Stomach smooth muscle (tissue), 2 donors: ENCODE results near the gene KLHL35.

Experiments
- H3K27ac ChIP-seq: one replicate; pipeline ENCODE4 v1.7.0; 2013; ENCODE audit warnings: mild to moderate bottlenecking, low read length, inconsistent platforms
- H3K27me3 ChIP-seq, 2 donors: one replicate each; pipeline ENCODE4 v1.7.0; 2013; ENCODE audit warnings: low read length in 2 of 2; ENCODE audit not compliant: insufficient read depth in 2 of 2, control insufficient read depth in 1 of 2
- H3K36me3 ChIP-seq, 2 donors: one replicate each; pipeline ENCODE4 v1.7.0; 2013; ENCODE audit warnings: low read length in 2 of 2; ENCODE audit not compliant: control insufficient read depth in 2 of 2, insufficient read depth in 2 of 2
- H3K4me1 ChIP-seq: one replicate; pipeline ENCODE4 v1.7.0; 2013; ENCODE audit warnings: low read length; ENCODE audit not compliant: control insufficient read depth, insufficient read depth
- H3K4me3 ChIP-seq, 2 donors: one replicate each; pipeline ENCODE4 v1.7.0; 2013; ENCODE audit warnings: low read length in 2 of 2
- H3K9ac ChIP-seq, 2 donors: one replicate each; pipeline ENCODE4 v1.7.0; 2013; ENCODE audit warnings: low read length in 2 of 2, mild to moderate bottlenecking in 1 of 2
- H3K9me3 ChIP-seq, 2 donors: one replicate each; pipeline ENCODE4 v1.7.0; 2013; ENCODE audit warnings: low read length in 2 of 2; ENCODE audit not compliant: control insufficient read depth in 2 of 2
- donor health status: healthy.
- donor health status: Pancreatic carcinoma.

Gene KLHL35

DNA sequence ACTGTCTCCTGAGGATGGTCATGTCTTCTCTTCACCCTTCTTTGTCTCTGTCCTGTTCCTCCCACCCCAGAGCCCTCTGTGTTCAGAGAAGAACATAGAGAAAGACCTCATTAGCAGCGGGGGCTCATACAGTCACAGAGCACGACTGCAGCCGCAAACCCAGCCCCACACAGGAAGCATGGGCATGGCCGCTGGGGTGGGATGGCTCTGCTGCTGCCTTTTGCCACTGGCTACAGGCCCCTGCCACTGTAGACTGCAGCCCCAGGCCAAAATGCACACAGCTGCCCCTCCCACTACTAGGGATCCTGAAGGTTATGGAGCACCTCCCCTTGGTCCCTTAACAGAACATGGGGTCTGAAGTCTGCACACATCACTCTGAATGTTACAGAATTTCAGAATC lies 34.9 kb upstream of the KLHL35 start:
- Histone ChIP-seq H3K27me3 (no peaks in the 10 kb centered on the region), H3K27ac (no peak overlapping the region), H3K9me3 (no peaks in the 10 kb centered on the region), H3K4me1 (peaks cover 12% of the 10 kb centered on the region), H3K36me3 (no peaks in the 10 kb centered on the region), H3K4me3 (no peak overlapping the region), H3K9ac (no peak overlapping the region)

DNA sequence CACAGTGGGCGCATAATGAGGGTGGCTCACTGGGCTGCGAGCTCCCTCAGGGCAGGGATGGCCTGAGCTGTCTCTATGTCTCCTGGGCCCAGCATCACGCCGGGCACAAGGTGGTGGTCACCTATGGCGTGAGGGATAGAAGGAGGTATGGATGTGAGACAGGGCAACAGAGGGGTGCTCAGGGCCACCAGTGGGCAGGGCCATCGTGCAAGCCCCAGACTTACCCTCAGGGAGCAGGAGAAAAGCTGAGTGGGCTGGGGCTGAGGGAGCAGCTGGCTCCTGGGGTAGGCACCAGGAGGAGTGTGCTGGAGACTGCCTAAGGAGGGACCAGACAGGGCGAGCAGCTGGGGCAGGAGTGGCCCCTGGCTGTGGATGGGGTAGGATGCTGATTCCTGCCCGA lies 34.3 kb upstream of the KLHL35 start:
- peaks cover 12% of the 10 kb centered on the region for H3K4me1 ChIP-seq
- no peak overlapping the region for H3K27ac ChIP-seq
- H3K9me3 ChIP-seq = no peaks in the 10 kb centered on the region
- no peak overlapping the region for H3K4me3 ChIP-seq
- H3K9ac ChIP-seq = no peak overlapping the region
- H3K36me3 ChIP-seq = no peaks in the 10 kb centered on the region
- no peaks in the 10 kb centered on the region for H3K27me3 ChIP-seq

DNA sequence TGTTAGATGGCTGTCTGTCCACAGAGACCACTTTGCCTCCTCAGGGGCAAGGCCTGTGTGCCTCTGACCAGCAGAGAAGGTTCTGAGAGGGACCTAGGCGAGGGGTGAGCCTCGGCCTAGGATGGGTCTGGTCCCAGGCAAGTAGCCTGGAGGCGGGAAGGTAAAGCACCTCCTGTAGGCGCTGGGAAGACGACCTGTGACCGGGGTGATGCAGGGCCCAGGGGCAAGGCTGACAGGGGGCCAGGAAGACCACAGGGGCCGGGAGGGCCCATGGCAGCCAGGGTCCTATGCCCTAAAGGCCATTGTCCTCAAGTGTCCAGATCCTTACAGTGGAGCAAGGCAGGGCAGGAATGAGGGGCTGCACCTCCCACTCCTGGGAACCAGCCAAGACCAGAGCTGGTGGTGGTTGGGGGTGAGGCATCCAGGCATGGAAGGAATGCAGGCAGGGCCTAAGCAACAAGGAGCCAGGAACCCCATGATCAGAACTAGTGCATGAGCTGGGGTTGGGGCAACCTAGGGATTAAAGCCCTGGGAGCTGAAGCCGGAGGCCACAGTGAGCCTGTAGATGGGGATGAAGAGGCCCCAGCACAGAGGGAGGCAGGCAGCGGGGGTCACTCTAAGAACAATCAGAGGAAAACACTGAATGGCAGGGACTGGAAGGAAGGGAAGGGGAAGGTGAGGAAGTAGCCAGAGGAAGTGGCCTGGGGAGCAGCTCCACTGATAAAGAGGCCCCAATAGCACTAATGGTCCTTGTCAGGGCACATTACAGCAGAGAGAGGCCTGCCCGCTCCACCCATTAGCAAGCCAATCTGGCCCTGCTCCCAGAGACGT lies 32.9 kb upstream of the KLHL35 start:
- Histone ChIP-seq H3K27me3 (no peaks in the 10 kb centered on the region), H3K9me3 (no peaks in the 10 kb centered on the region), H3K36me3 (no peaks in the 10 kb centered on the region), H3K4me3 (no peak overlapping the region), H3K4me1 (peaks cover 12% of the 10 kb centered on the region), H3K9ac (no peak overlapping the region), H3K27ac (no peak overlapping the region)

DNA sequence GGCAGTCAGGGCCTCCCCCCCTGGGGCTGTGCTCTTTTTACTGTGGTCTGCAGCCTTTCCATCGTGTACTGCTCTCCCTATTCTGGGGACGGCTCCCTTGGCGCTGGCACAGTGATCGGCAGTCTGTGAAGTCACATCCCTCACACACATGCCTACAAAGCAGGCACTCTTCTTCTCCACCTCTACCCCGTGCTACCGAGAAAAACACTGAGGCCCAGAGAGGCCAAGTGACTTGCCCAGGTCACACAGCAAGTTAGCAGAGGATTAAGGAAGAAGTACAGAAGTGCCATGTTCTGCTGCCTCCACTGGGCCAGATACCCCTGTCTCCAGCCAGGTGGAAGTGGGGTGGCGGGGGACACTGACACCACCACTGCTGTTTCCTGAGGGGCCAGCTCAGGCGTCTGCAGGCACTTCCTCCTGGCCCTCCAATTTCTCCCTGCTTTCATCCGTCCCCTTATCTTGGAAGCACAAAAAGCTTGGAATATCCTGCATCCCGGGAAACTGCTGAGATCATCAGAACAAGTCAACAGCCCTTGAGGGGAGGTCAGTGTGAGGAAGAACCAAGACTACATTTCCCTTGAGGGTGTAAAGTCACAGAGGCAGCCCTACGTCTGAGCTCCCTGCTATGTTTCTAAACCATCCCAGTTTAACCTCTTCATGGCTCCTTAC lies 30.2 kb upstream of the KLHL35 start:
- no peak overlapping the region for H3K27ac ChIP-seq
- H3K27me3 ChIP-seq = no peaks in the 10 kb centered on the region
- H3K9ac ChIP-seq = no peak overlapping the region
- H3K9me3 ChIP-seq = no peaks in the 10 kb centered on the region
- no peak overlapping the region for H3K4me3 ChIP-seq
- H3K36me3 ChIP-seq = no peaks in the 10 kb centered on the region
- peaks cover 5% of the 10 kb centered on the region for H3K4me1 ChIP-seq

DNA sequence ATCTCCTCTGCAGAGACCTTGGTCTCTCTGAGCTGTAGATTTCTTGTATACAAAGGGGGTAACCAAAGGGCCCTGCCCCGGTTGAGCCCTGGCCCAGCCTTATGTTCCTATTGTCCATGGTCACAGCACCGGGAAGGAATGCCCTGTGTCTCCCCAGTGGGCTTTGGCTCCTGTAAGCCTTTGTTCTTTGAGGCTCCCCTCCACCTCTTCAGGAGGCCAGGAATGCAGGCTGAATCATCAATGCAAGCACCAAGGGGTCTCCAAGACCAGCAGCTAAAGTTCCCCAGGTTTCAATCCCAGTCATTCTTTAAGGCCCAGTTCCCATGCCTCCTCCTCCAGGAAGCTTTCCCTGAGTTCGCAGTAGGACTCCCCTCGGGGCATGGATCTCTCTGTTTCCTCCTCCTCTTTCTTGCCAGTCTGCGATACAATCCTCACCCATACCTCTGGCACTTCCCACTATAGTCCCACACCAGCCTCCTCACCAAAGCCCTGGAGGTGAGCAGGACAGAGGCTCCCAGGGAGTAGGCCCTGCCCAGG lies 29.2 kb upstream of the KLHL35 start:
- H3K27me3 ChIP-seq = no peaks in the 10 kb centered on the region
- H3K9ac ChIP-seq = no peak overlapping the region
- no peaks in the 10 kb centered on the region for H3K9me3 ChIP-seq
- H3K4me3 ChIP-seq = no peak overlapping the region
- H3K36me3 ChIP-seq = peaks cover 0 to 2% of the 10 kb centered on the region in 2 donors
- H3K4me1 ChIP-seq = peaks cover 5% of the 10 kb centered on the region
- H3K27ac ChIP-seq = no peak overlapping the region

DNA sequence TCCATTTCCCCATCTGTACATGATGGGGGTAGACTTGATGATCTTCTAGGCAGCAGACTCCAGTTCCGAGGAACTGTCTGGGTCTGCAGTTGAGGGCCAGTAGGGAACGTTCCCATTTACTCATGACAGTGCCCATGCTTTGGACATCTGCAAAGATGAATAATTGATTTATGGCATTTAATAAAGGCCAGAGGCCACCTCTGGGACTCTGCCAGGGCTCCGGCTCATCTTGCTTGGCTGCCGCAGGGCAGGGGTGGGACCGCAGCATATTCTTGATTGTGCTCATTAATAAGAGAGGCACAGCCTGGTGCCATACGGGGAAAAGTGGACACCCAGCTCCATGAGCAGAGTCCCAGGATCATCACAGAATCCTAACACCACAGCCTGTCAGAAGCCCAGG lies 28.1 kb upstream of the KLHL35 start:
- Histone ChIP-seq H3K4me1 (no peaks in the 10 kb centered on the region), H3K36me3 (peaks cover 0 to 2% of the 10 kb centered on the region in 2 donors), H3K4me3 (no peak overlapping the region), H3K9ac (no peak overlapping the region), H3K27ac (no peak overlapping the region), H3K9me3 (no peaks in the 10 kb centered on the region), H3K27me3 (no peaks in the 10 kb centered on the region)

- Histone ChIP-seq H3K4me1 (no peaks in the 10 kb centered on the region), H3K27ac (no peak overlapping the region), H3K9ac (no peak overlapping the region), H3K36me3 (peaks cover 0 to 2% of the 10 kb centered on the region in 2 donors), H3K27me3 (peaks cover 0 to 2% of the 10 kb centered on the region in 2 donors), H3K4me3 (no peak overlapping the region), H3K9me3 (no peaks in the 10 kb centered on the region)
Observed at GRCh38 chr11:75456596-75457183, 23.7 kb upstream of the KLHL35 start.

GRCh38 chr11:75454987-75455386 lies 22.0 kb upstream of the KLHL35 start:
- H3K9me3 ChIP-seq = no peaks in the 10 kb centered on the region
- no peak overlapping the region for H3K9ac ChIP-seq
- H3K27me3 ChIP-seq = peaks cover 0 to 12% of the 10 kb centered on the region in 2 donors
- peaks cover 0 to 2% of the 10 kb centered on the region in 2 donors for H3K36me3 ChIP-seq
- H3K4me3 ChIP-seq = no peak overlapping the region
- no peaks in the 10 kb centered on the region for H3K4me1 ChIP-seq
- H3K27ac ChIP-seq = no peak overlapping the region

DNA sequence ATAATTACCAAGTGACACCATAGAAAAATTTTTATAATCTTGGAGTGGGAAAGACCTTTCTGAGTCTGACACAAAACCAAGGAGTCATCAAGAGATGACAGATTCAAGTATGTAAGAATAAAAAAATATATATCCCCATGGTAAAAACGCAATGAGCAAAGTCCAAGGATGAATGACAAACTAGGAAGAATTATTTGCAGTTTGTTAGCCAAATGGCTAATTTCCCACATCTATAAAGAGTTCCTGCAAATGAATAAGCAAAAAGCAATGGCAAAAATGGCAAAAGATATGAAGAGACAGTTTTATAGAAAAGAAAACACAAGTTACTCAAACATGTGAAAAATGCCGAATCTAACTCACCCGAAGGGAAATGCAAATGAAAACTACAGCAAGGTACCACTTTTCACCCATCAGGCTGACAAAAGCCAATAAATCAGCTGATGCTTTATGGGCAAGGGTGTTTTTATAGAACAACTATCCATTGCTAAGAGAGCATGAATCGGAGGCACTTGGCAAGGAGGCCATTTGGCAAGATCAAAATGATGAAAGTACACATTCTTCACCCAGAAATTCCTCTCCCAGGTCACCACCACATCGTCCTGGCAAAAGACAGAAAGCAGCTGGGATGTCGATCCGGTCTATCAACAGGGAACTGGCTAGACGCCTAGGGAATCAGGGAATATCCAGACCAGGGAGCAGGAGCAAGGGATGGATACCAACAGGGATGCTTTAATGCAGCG lies 21.1 kb upstream of the KLHL35 start:
- Histone ChIP-seq H3K27me3 (peaks cover 0 to 12% of the 10 kb centered on the region in 2 donors), H3K27ac (no peak overlapping the region), H3K4me3 (no peak overlapping the region), H3K36me3 (peaks cover 0 to 2% of the 10 kb centered on the region in 2 donors), H3K4me1 (no peaks in the 10 kb centered on the region), H3K9me3 (no peaks in the 10 kb centered on the region), H3K9ac (no peak overlapping the region)
